Activated naive CD4-positive, alpha-beta T cell treated with anti-CD3 and anti-CD28 coated beads, Interleukin-2, amount 50 U/mL, for 16 hours (primary cell): Measurements from ENCODE around the gene PAFAH1B1.

Experiments used
- DNase-seq: peaks from one replicate; pipeline ENCODE4 v3.0.0-alpha.2; 2020

The PAFAH1B1 gene

GRCh38 chr17:2724784-2725164 lies 131.3 kb downstream of the PAFAH1B1 start:
- peak; percentile 55 for DNase-seq

GRCh38 chr17:2730764-2731353 lies 137.4 kb downstream of the PAFAH1B1 start:
- no peak for DNase-seq

DNA sequence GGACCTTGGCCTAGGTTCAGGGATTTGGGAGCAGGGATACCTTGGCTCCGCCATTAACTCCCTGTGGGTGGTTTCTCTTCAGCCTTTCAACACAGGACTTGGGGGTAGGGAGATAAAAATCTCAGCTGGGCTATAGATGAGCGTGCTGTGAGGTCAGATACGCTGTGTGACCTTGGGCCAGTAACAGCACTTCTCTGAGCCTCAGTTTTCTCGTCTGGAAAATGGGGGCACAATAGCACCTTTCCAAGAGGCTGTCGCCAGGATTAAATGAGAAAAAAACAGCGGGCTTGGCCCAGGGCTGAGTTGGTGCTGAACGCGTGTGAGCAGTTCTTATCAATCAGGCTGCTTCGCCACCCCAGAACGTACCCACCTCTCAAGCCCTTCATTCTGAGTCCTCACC lies 138.4 kb downstream of the PAFAH1B1 start:
- no peak for DNase-seq

DNA sequence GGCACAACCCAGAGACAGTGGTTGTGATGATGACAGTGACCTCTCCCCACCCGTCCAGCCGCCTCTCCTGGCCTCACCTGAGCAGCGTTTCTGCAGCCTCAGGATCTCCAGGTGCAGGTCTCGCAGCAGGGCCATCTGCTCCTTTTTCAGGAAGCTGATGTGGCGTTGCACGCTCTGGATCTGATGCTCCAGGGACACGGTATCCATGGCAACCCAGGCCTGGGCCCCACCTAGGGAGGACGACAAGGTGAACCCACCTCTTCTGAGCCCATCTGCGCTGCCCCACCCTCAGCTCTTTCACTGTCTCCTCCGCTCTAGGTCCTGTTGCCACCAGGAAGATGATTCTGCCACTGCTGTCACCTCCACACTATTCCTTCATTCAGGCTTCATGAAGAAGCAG lies 141.5 kb downstream of the PAFAH1B1 start:
- no peak for DNase-seq
